ENCODE measurements around the gene HIVEP2. TPM values are rescaled to one million over a fixed set of nuclear protein-coding genes. Genes with fewer than 3 reads are reported as not detected.

Gene HIVEP2
- total RNA-seq, 1 donor from 2014 or later = 7.9 TPM

DNA sequence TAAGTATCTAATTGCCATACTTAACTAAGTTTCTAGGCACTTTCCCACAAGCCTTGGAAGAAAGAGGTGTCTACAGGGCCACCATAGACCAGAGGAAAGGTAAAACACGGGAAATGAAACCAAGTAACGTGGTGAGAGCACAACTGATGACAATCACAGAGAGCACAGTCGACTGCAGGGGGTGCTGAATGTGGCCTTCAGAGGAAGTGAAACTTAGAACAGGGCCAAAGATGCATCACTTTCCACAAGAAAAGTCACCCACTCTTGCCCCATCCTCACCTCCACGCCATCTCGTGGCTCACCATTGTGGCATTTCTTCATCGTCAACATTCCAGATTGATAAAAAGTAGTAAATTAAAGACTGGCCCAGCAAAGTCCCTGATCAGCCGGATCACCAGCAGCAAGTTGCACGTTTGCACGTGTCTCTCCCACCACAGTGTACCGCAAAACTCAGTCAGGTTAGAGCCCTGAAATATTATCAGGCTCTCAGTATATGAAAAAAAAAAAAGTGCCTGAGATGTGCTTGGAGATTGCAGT lies 31.4 kb downstream of the HIVEP2 start:
- FAIRE-seq (no peak), DNase-seq (ENCODE audit: low read depth) (no peak)
- no peak overlapping the region for H3K4me3 ChIP-seq (ENCODE audit: low read depth, low read length)
- TF ChIP-seq, protein P1, sequence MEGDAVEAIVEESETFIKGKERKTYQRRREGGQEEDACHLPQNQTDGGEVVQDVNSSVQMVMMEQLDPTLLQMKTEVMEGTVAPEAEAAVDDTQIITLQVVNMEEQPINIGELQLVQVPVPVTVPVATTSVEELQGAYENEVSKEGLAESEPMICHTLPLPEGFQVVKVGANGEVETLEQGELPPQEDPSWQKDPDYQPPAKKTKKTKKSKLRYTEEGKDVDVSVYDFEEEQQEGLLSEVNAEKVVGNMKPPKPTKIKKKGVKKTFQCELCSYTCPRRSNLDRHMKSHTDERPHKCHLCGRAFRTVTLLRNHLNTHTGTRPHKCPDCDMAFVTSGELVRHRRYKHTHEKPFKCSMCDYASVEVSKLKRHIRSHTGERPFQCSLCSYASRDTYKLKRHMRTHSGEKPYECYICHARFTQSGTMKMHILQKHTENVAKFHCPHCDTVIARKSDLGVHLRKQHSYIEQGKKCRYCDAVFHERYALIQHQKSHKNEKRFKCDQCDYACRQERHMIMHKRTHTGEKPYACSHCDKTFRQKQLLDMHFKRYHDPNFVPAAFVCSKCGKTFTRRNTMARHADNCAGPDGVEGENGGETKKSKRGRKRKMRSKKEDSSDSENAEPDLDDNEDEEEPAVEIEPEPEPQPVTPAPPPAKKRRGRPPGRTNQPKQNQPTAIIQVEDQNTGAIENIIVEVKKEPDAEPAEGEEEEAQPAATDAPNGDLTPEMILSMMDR (IDR thresholded peaks at IDR 0.05; ENCODE audit: insufficient read depth, low read length, severe bottlenecking) = no peak
- H3K36me3 ChIP-seq (ENCODE audit: control insufficient read depth, insufficient read depth, low read length) = no peaks in the 10 kb centered on the region
- H3K27me3 ChIP-seq (ENCODE audit: control insufficient read depth, insufficient read depth, low read length) = no peaks in the 10 kb centered on the region

DNA sequence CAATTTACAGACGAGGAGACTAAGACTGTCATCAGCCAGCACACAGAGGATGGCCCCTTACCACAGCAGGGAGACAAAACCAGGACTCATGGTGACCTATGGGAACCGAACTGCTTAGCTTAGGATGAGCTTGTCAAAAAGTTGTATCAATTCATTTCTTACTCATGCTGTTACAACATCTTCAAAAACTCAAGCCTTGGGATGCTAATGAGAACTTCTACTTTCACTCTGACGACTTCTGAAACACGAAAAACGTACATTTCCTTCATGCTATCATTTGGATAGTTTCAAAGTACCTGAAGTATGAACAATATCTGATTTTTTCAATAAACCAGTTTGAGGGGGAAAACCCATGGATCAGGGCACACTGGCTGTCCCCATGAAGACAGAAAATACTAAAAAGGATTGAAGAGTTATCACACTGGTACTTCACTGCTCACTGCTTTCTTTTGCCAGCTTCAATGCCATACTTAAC lies 31.9 kb downstream of the HIVEP2 start:
- FAIRE-seq (no peak), DNase-seq (ENCODE audit: low read depth) (no peak)
- Histone ChIP-seq H3K36me3 (ENCODE audit: control insufficient read depth, insufficient read depth, low read length) (no peaks in the 10 kb centered on the region), H3K27me3 (ENCODE audit: control insufficient read depth, insufficient read depth, low read length) (no peaks in the 10 kb centered on the region), H3K4me3 (ENCODE audit: low read depth, low read length) (no peak overlapping the region)
- TF ChIP-seq, protein P1 (IDR thresholded peaks at IDR 0.05; ENCODE audit: insufficient read depth, low read length, severe bottlenecking) = no peak

DNA sequence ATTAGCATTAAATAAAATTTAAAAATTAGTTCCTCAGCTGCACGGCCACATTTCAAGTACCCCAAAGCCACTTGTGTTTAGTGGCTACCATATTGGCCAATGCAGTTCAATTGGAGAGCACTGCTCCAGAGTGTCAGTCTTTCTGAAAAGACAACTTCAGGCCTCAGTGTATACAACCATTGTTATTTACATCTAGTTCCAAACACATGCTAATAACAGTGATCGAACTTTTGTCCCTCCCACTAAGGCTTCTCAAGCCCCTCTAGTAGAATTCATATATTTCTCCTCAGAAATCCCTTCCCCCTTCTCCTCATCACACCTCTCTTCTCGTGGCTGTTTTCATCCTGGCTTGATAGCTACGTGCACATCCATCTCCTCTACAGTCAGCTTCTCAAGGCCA lies 32.9 kb downstream of the HIVEP2 start:
- no peaks in the 10 kb centered on the region for H3K27me3 ChIP-seq (ENCODE audit: control insufficient read depth, insufficient read depth, low read length)
- no peaks in the 10 kb centered on the region for H3K36me3 ChIP-seq (ENCODE audit: control insufficient read depth, insufficient read depth, low read length)
- no peak overlapping the region for H3K4me3 ChIP-seq (ENCODE audit: low read depth, low read length)
- DNase-seq (ENCODE audit: low read depth) (no peak), FAIRE-seq (no peak)
- TF ChIP-seq, protein P1 (IDR thresholded peaks at IDR 0.05; ENCODE audit: insufficient read depth, low read length, severe bottlenecking) = no peak

- DNase-seq (ENCODE audit: low read depth) (no peak), FAIRE-seq (no peak)
- Histone ChIP-seq H3K36me3 (ENCODE audit: control insufficient read depth, insufficient read depth, low read length) (no peaks in the 10 kb centered on the region), H3K27me3 (ENCODE audit: control insufficient read depth, insufficient read depth, low read length) (no peaks in the 10 kb centered on the region), H3K4me3 (ENCODE audit: low read depth, low read length) (no peak overlapping the region)
- TF ChIP-seq, protein P1 (IDR thresholded peaks at IDR 0.05; ENCODE audit: insufficient read depth, low read length, severe bottlenecking) = no peak
These were observed 33.5 kb downstream of the HIVEP2 start for GRCh38 chr6:142911430-142911829.

- DNase-seq (ENCODE audit: low read depth) = no peak
These were observed 35.3 kb downstream of the HIVEP2 start for GRCh38 chr6:142909686-142910085.

More at GRCh38 chr6:142909686-142910085, 35.3 kb downstream of the HIVEP2 start:
- no peak for FAIRE-seq
- Histone ChIP-seq H3K27me3 (ENCODE audit: control insufficient read depth, insufficient read depth, low read length) (no peaks in the 10 kb centered on the region), H3K36me3 (ENCODE audit: control insufficient read depth, insufficient read depth, low read length) (no peaks in the 10 kb centered on the region), H3K4me3 (ENCODE audit: low read depth, low read length) (no peak overlapping the region)
- TF ChIP-seq, protein P1 (IDR thresholded peaks at IDR 0.05; ENCODE audit: insufficient read depth, low read length, severe bottlenecking) = no peak

Data from bronchial epithelial cell (primary cell).